Activated effector memory CD4-positive, alpha-beta T cell treated with anti-CD3 and anti-CD28 coated beads, Interleukin-2, amount 50 U/mL, for 16 hours (primary cell): ENCODE data around the gene VOPP1.
A peak's percentile ranks its signal among the peaks of the same experiment; 100 is the strongest.
"Not testable (repeated sequence)": the region's sequence is repeated elsewhere in the genome, so short reads cannot be mapped to it uniquely, and the experiment has no call there.

Experiments used
- DNase-seq: peaks from one replicate; pipeline ENCODE4 v3.0.0-alpha.2; 2020

Gene VOPP1

GRCh38 chr7:55572378-55573233 is at the start of gene VOPP1:
Gene VOPP1 (minus strand): TSS chr7:55572502. CDS start chr7:55572324, 178 bp downstream.
- DNase-seq: peak; percentile 87

GRCh38 chr7:55618913-55619312 is 46.6 kb upstream of the VOPP1 start:
- DNase-seq: no peak

DNA sequence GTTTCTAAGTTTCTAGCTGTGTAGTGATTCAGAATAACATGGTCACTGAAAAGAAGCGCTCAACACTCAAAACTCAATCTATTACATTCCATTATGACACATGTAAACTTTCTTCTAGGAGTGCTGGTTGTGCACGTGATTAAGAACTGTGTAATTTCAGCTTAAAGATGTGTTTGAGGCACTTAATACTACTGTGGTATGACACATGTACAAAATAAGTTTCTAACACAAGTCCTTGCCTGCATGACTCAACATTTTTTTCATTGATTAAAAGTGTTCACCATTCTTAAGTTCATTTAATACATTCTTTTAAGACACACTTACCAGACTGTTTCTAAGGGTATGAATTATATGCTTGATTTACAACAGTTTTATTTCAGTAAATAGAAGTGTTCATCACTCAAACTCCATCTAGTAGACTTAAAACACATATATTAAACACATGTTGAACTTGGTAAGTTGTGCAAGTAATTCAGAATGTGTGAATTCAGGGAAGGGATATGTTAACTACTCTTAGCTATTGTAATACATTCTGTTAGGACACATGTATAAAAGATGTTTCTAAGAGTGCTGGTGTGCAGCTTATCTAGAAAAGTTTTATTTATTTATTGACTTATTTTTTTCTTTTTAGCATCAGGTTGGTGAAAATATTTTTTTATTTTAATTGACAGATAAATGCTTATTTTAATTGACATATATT is 42.2 kb upstream of the VOPP1 start:
- DNase-seq: not testable (repeated sequence)

DNA sequence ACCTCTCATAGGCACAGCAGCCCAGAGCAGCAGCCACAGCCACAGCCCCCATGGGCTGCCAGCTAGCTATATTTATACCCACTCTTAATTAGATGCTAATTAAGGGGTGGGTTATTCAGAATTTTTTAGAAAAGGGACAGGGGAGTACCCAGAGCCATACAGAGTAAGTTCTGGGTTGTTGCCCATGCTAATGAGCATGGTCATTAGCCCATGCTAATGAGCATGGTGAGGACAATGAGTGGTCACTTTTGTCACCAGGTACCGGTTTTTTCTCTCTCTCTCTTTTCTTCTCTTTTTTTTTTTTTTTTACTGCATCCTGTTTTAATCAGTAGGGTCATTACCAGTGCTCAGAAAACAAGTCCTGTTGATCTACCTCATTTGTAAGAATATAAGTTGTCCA is 37.4 kb upstream of the VOPP1 start:
- DNase-seq: not testable (repeated sequence)

- not testable (repeated sequence) for DNase-seq
Observed at GRCh38 chr7:55605661-55606060, 33.4 kb upstream of the VOPP1 start.

DNA sequence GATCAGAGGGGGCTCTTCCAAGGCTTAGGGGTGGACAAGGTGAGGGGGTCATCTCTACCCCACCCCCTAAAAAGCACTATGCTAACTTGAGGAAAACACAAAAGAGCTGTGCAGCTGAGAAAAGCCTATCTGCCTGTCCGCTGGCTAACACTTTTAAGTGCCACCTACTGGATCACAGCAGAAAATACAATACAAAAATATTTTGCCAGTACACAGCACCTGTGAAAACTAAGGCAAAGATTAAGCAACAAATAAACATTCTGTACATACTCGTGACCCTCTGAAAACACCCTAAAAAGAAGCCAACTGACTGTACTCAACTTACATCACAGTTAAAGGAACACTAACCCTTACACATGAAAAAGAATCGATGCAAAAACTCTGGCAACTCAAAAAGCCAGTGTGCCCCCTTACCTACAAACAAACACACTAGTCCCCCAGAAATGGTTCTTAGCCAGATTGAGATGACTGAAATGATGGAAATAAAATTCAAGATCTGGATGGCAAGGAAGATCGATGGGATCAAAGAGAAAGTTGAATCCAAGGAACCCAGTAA is 25.7 kb upstream of the VOPP1 start:
- DNase-seq: not testable (repeated sequence)

DNA sequence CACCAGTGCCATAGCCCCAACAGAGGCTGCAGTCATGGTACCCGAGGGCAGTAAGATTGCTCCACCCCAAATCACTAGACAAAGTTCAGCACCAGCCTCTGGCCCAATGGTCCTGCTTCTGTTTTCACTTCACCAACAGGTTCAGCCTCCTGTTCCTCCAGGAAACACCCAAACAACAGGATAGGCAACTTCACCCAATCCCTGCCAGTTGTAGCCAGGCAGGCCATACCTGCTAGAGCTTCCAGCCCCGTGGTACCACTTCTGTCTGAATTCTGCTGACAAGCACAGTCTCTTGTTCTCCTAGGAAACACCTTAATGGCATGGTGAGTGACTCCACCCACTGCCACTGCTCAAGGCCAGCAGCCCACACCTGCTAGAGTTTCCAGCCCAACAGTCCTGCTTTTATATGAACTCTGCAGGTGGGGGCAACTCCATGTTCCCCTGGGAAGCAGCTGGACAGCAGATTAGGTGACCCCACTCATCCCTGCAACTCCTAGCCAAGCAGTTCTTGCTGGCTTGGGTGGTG is 25.0 kb upstream of the VOPP1 start:
- not testable (repeated sequence) for DNase-seq

- DNase-seq: no peak
Observed at GRCh38 chr7:55595511-55595910, 23.2 kb upstream of the VOPP1 start.

- DNase-seq: no peak
Observed at GRCh38 chr7:55594870-55595269, 22.6 kb upstream of the VOPP1 start.

GRCh38 chr7:55594414-55594813 is 22.1 kb upstream of the VOPP1 start:
- no peak for DNase-seq

- peak; percentile 91 for DNase-seq
Observed at GRCh38 chr7:55593515-55594318, 21.4 kb upstream of the VOPP1 start.

GRCh38 chr7:55593172-55593514 is 20.8 kb upstream of the VOPP1 start:
- no peak for DNase-seq

DNA sequence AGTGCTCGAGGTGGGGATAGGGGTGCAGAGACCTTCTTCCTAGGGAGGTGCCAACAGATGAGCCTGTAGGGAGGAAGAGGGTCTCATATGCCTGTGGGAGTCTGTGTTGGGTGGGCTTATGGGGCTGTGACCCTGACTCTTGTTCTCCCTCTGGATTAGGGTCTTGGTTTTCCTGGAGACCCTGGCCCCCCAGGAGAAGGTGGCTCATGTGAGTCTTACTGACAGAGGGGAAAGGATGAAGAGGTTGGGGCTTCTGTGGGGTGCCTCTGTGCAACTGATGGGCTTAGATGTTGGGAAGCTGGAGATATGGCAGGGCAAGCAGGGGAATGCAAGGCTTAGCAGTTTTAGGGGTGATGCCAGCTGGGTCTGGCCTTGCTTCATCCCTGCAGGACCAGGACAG is 20.2 kb upstream of the VOPP1 start:
- DNase-seq: no peak

DNA sequence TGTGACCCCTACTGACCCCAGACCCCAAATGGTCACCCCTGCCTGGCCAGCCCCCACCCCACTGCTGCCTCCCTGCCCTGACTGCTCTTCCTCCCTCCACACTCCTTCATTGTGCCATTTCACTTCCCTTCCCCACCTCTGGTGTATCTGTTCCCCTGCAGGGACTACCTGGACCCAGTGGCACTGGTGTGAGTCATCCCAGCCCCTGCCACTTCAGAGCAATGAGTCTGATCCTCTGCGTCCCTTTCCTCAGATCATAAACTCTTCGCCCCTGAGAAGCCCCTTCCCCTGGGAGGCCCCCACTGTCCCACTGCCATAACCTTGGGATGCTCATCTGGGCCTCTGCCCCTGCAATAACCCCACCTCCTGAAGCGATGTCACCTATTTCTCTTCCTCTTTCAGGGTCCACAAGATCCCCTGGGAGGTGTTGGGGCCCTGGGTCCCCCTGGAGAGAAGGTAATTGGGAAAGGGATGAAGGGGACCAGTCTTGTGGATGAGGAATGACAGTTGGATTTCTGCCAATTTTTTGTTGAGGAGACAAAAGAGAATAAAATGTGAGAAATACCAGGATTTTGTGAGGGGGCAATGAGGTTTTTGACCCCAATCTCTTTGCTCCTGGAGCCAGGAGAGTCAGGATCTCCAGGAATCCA is 19.1 kb upstream of the VOPP1 start:
- no peak for DNase-seq

DNA sequence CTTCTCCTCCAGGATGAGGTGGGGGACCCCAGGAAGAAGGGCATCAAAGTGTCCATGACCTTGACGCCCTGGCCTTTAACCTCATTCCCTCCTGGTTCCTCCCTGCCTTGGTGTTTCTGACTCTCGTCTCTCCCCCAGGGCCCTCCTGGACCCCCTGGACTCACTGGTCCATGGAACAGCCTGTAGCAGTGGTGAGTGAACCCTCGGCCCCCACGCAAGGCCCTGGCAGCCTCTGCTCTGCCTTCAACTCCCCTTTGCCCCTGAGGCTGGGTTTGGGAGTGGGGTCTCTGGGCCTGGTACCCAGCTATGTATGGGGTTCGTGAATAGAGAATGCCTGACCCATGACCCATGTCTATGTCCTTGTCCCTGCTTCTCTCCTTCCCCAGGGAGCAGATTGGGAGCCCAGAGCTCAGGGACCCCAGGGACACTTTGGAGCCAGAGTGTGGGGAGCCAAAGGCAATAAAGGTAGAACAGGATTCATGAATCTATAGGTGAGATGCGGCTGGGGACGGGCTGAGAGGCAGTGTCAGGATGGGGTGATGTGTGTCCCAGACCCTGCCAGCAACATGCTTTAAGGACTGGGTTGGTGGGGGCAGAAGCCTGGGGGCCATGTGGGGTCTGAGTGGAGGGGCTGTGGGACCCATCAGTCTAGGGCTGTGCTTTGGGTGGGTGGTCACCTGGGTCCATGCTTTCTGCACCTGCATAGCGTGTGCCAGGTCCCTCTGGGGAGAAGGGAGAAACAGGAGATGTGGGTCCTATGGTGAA is 18.4 kb upstream of the VOPP1 start:
- no peak for DNase-seq

- DNase-seq: no peak
Observed at GRCh38 chr7:55589905-55590304, 17.6 kb upstream of the VOPP1 start.

- no peak for DNase-seq
Observed at GRCh38 chr7:55588976-55589604, 16.8 kb upstream of the VOPP1 start.

DNA sequence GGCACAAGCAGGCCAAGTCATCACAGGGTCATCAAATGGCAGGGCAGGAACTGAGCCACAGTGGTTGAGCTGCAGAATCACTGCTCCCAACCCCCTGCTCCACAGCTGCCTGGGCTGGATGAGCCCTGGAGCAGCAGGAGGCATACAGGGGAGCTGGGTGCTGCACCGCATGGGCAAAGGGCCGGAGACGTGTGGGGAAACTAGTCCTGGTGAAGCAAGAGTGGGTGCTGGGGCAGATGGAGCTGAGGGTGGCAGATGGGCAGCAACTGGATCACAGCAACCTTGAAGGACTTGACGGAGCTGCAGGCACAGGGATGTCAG is 16.0 kb upstream of the VOPP1 start:
- DNase-seq: no peak

DNA sequence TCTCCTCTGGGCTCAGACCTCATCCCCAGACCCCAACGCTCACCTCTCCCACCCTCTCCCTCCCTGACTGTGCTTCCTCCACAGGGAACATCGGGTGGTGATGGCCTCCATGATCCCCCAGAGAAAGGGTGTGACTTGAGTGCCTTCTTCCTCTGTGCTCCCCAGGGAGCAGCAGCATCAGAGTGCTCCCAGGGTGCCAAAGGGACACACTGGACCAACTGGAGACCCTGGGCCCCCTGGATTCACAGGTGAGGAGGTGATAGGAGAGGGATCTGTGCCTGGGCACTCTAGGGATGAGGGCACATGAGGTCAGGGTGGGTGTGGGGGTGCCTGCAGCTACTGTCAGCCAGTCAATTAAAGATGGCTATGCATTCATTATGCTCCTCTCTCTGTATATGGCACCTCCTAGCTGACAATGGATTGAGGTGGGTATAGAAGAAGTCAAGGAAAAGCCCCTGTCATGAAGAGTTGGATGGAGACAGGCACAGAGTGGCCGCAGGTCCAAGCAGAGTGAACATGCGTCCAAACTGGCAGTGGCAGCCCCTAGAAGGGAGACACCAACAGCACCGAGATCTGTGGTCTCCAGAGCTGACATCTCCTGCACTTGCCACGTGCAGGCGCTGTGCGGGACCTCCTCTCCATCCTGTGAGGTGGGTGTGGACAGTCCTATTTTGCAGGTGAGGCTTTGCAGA is 15.5 kb upstream of the VOPP1 start:
- no peak for DNase-seq

GRCh38 chr7:55582656-55583055 is 10.4 kb upstream of the VOPP1 start:
- DNase-seq: not testable (repeated sequence)

DNA sequence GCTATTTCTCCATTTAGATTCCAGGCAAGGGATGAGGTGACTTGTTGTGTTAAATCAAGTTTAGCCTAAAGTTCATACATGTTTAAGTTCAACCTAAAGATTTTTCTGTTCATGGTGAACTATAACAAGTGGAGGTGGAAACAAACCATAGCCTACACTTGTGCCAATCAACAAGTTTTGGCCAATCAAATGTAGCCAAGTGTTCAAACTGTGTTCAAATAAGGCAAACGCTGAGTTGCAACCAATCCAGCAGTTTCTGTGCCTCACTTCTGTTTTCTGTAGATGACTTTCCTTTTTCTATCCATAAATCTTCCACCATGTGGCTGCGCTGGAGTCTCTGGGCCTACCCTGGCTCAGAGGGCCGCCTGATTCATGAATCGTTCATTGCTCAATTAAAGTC is 4.5 kb upstream of the VOPP1 start:
- no peak for DNase-seq
